H7 (cell line): ENCODE data around the gene MTMR1. TPM values are rescaled to one million over a fixed set of nuclear protein-coding genes. Genes with fewer than 3 reads are reported as not detected.

Source experiments
- DNase-seq: peaks from one replicate; pipeline ENCODE4 v3.0.0; 2012
- H3K27me3 ChIP-seq: 2 replicates; pipeline ENCODE4 v1.6.0; 2011; ENCODE audit warnings: mild to moderate bottlenecking, low read length; ENCODE audit not compliant: control insufficient read depth, insufficient read depth
- H3K36me3 ChIP-seq: replicated peaks from 2 replicates; pipeline ENCODE4 v1.5.1; 2011; ENCODE audit warnings: low read length; ENCODE audit not compliant: control insufficient read depth, insufficient read depth
- H3K4me3 ChIP-seq: 2 replicates; pipeline ENCODE4 v1.5.1; 2011; ENCODE audit warnings: low read depth, mild to moderate bottlenecking, control low read depth, low read length, moderate library complexity; ENCODE audit not compliant: insufficient read depth
- total RNA-seq: library from RNA; depleted of rRNA; stranded (reverse); fragments of >200 nt; shearing (Covaris generic); gene quantifications from 2 replicates; pipeline ENCODE4 v1.2.3, GENCODE V29; 2014

Gene MTMR1
- total RNA-seq, 1 experiment from 2014 or later, result 11.6 TPM

GRCh38 chrX:150712619-150713018 is 19.4 kb downstream of the MTMR1 start:
- Histone ChIP-seq H3K4me3 (no peak overlapping the region), H3K27me3 (no peaks in the 10 kb centered on the region), H3K36me3 (no peaks in the 10 kb centered on the region)
- no peak for DNase-seq

GRCh38 chrX:150715184-150715583 is 22.0 kb downstream of the MTMR1 start:
- H3K36me3 ChIP-seq, result no peaks in the 10 kb centered on the region
- DNase-seq, result no peak
- no peak overlapping the region for H3K4me3 ChIP-seq
- no peaks in the 10 kb centered on the region for H3K27me3 ChIP-seq

- H3K36me3 ChIP-seq, result no peaks in the 10 kb centered on the region
- H3K4me3 ChIP-seq, result no peak overlapping the region
- no peaks in the 10 kb centered on the region for H3K27me3 ChIP-seq
- DNase-seq, result no peak
Observed at GRCh38 chrX:150719621-150720020, 26.4 kb downstream of the MTMR1 start.

GRCh38 chrX:150729956-150730355 is 36.8 kb downstream of the MTMR1 start:
- Histone ChIP-seq H3K36me3 (peaks cover 7% of the 10 kb centered on the region; the same call in 1 of the 2 replicates), H3K4me3 (no peak overlapping the region), H3K27me3 (no peaks in the 10 kb centered on the region)
- DNase-seq, result no peak

- peaks cover 7% of the 10 kb centered on the region; the same call in 1 of the 2 replicates for H3K36me3 ChIP-seq
- no peak for DNase-seq
- H3K4me3 ChIP-seq, result no peak overlapping the region
- no peaks in the 10 kb centered on the region for H3K27me3 ChIP-seq
Observed at GRCh38 chrX:150730719-150731118, 37.5 kb downstream of the MTMR1 start.

- Histone ChIP-seq H3K27me3 (no peaks in the 10 kb centered on the region), H3K4me3 (no peak overlapping the region), H3K36me3 (peaks cover 8% of the 10 kb centered on the region; the same call in 1 of the 2 replicates)
- DNase-seq, result no peak
Observed at GRCh38 chrX:150731795-150732194, 38.6 kb downstream of the MTMR1 start.

GRCh38 chrX:150736475-150736874 is 43.3 kb downstream of the MTMR1 start:
- peaks cover 15% of the 10 kb centered on the region for H3K36me3 ChIP-seq
- H3K27me3 ChIP-seq, result no peaks in the 10 kb centered on the region
- H3K4me3 ChIP-seq, result no peak overlapping the region
- no peak for DNase-seq

GRCh38 chrX:150752124-150752523 is 58.9 kb downstream of the MTMR1 start:
- DNase-seq, result no peak
- no peaks in the 10 kb centered on the region for H3K27me3 ChIP-seq
- peaks cover 4% of the 10 kb centered on the region for H3K36me3 ChIP-seq
- no peak overlapping the region for H3K4me3 ChIP-seq

GRCh38 chrX:150753357-150753756 is 60.2 kb downstream of the MTMR1 start:
- Histone ChIP-seq H3K27me3 (no peaks in the 10 kb centered on the region), H3K4me3 (no peak overlapping the region), H3K36me3 (peaks cover 4% of the 10 kb centered on the region)
- DNase-seq, result no peak

GRCh38 chrX:150753968-150754367 is 60.8 kb downstream of the MTMR1 start:
- Histone ChIP-seq H3K36me3 (peaks cover 4% of the 10 kb centered on the region), H3K4me3 (no peak overlapping the region), H3K27me3 (no peaks in the 10 kb centered on the region)
- DNase-seq, result no peak

GRCh38 chrX:150757371-150757770 is 64.2 kb downstream of the MTMR1 start:
- Histone ChIP-seq H3K4me3 (no peak overlapping the region), H3K27me3 (no peaks in the 10 kb centered on the region), H3K36me3 (no peaks in the 10 kb centered on the region; the same call in none of the 2 replicates)
- no peak for DNase-seq

GRCh38 chrX:150759568-150760416 is 66.6 kb downstream of the MTMR1 start:
- no peak overlapping the region for H3K4me3 ChIP-seq
- H3K36me3 ChIP-seq, result peaks cover 2% of the 10 kb centered on the region
- DNase-seq, result peak; percentile 50
- H3K27me3 ChIP-seq, result no peaks in the 10 kb centered on the region

GRCh38 chrX:150761176-150761818 is 68.1 kb downstream of the MTMR1 start:
- peak; percentile 86 for DNase-seq
- Histone ChIP-seq H3K4me3 (no peak overlapping the region), H3K27me3 (no peaks in the 10 kb centered on the region), H3K36me3 (peaks cover 2% of the 10 kb centered on the region)

- peaks cover 2% of the 10 kb centered on the region for H3K36me3 ChIP-seq
- H3K27me3 ChIP-seq, result no peaks in the 10 kb centered on the region
- no peak overlapping the region for H3K4me3 ChIP-seq
- no peak for DNase-seq
Observed at GRCh38 chrX:150761819-150762216, 68.6 kb downstream of the MTMR1 start.
